Neural cell (in vitro differentiated cells): ENCODE results near the gene VIM.

Experiments
- EZH2 ChIP-seq: fragments of 200-600, 300-800 bp; shearing (Covaris generic), sonication (generic); IDR thresholded peaks from 2 replicates; pipeline ENCODE4 v1.6.1; 2014; ENCODE audit warnings: antibody characterized with exemption, low read length, borderline replicate concordance, mild to moderate bottlenecking; ENCODE audit not compliant: insufficient read depth, poor library complexity, severe bottlenecking
- POLR2AphosphoS5 ChIP-seq: IDR thresholded peaks from 2 replicates; pipeline ENCODE4 v1.6.1; 2012
- RAD21 ChIP-seq: fragments of 450-650 bp; conservative IDR thresholded peaks from 2 replicates; pipeline ENCODE4 v1.6.1; 2014; ENCODE audit warnings: antibody characterized with exemption, mild to moderate bottlenecking, moderate library complexity
- SMC3 ChIP-seq: fragments of 450-650 bp; conservative IDR thresholded peaks from 2 replicates; pipeline ENCODE4 v1.6.1; 2014; ENCODE audit warnings: antibody characterized with exemption, mild to moderate bottlenecking, moderate library complexity; ENCODE audit not compliant: poor library complexity
- TAF1 ChIP-seq: IDR thresholded peaks from 2 replicates; pipeline ENCODE4 v1.6.1; 2012; ENCODE audit warnings: low read depth
- TF ChIP-seq, protein P1 (sequence below): fragments of 450-650 bp; IDR thresholded peaks from 2 replicates; pipeline ENCODE4 v1.5.1; 2014; ENCODE audit warnings: antibody characterized with exemption, mild to moderate bottlenecking, moderate library complexity; ENCODE audit not compliant: poor library complexity, severe bottlenecking
- TF ChIP-seq, protein P2 (sequence below): IDR thresholded peaks from 2 replicates; pipeline ENCODE4 v1.6.1; 2012; ENCODE audit warnings: borderline replicate concordance

DNA sequence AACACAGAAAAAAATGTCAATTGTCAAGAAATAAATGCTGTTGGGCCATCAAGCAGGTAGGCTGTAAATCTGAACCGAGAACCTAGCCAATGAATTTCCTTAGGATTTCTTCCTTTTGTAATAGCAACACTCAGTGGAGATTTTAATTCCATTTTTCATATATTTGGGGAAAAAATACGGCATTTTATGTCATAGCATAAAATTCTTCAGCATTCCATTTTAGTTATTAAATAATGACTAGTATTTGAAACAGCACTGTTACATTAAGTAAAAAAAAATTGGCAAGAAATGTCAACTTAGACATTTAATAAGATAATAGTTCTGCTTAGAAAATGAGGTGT lies 12.3 kb upstream of the VIM start:
- TF ChIP-seq, protein P1, sequence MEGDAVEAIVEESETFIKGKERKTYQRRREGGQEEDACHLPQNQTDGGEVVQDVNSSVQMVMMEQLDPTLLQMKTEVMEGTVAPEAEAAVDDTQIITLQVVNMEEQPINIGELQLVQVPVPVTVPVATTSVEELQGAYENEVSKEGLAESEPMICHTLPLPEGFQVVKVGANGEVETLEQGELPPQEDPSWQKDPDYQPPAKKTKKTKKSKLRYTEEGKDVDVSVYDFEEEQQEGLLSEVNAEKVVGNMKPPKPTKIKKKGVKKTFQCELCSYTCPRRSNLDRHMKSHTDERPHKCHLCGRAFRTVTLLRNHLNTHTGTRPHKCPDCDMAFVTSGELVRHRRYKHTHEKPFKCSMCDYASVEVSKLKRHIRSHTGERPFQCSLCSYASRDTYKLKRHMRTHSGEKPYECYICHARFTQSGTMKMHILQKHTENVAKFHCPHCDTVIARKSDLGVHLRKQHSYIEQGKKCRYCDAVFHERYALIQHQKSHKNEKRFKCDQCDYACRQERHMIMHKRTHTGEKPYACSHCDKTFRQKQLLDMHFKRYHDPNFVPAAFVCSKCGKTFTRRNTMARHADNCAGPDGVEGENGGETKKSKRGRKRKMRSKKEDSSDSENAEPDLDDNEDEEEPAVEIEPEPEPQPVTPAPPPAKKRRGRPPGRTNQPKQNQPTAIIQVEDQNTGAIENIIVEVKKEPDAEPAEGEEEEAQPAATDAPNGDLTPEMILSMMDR, result no peak
- TF ChIP-seq TAF1 (no peak), RAD21 (no peak), SMC3 (no peak), POLR2AphosphoS5 (no peak), EZH2 (no peak)
- TF ChIP-seq, protein P2, sequence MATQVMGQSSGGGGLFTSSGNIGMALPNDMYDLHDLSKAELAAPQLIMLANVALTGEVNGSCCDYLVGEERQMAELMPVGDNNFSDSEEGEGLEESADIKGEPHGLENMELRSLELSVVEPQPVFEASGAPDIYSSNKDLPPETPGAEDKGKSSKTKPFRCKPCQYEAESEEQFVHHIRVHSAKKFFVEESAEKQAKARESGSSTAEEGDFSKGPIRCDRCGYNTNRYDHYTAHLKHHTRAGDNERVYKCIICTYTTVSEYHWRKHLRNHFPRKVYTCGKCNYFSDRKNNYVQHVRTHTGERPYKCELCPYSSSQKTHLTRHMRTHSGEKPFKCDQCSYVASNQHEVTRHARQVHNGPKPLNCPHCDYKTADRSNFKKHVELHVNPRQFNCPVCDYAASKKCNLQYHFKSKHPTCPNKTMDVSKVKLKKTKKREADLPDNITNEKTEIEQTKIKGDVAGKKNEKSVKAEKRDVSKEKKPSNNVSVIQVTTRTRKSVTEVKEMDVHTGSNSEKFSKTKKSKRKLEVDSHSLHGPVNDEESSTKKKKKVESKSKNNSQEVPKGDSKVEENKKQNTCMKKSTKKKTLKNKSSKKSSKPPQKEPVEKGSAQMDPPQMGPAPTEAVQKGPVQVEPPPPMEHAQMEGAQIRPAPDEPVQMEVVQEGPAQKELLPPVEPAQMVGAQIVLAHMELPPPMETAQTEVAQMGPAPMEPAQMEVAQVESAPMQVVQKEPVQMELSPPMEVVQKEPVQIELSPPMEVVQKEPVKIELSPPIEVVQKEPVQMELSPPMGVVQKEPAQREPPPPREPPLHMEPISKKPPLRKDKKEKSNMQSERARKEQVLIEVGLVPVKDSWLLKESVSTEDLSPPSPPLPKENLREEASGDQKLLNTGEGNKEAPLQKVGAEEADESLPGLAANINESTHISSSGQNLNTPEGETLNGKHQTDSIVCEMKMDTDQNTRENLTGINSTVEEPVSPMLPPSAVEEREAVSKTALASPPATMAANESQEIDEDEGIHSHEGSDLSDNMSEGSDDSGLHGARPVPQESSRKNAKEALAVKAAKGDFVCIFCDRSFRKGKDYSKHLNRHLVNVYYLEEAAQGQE, result no peak
